IMR-90 (cell line): ENCODE data around the gene HOXD3. TPM values are rescaled to one million over a fixed set of nuclear protein-coding genes. Genes with fewer than 3 reads are reported as not detected.

Experiments
- ATAC-seq: fragments of 200-7000 bp; cut with Tn5 transposase; 2 replicates; pipeline ENCODE4 v1.9.1; 2020; ENCODE audit warnings: low read depth, mild to moderate bottlenecking, moderate library complexity
- BruUV-seq: library from RNA; stranded (reverse); fragments of 400-500 nt; replicated peaks from 2 replicates; lab custom pipeline; 2021; lab: Mats Ljungman, UMichigan
- CTCF ChIA-PET: fragments of 300-600 bp; formaldehyde crosslinking; extraction: SDS; loops from one replicate; lab custom pipeline; 2021; ENCODE audit warnings: antibody characterized with exemption; lab: Yijun Ruan, JAX
- POLR2A ChIA-PET: fragments of 300-600 bp; sonication (Branson Sonifier 250); formaldehyde crosslinking; loops from one replicate; lab custom pipeline; 2022; ENCODE audit warnings: antibody characterized with exemption; ENCODE audit not compliant: unreplicated experiment; lab: Charles Lee
- DNase-seq: peaks from one replicate; pipeline ENCODE4 v3.0.0; 2013
- H2AFZ ChIP-seq: replicated peaks from 2 replicates; pipeline ENCODE3; 2013; ENCODE audit warnings: low read length, mild to moderate bottlenecking; ENCODE audit not compliant: poor library complexity
- H2AK5ac ChIP-seq: 2 replicates; pipeline ENCODE4 v1.6.1; 2013; ENCODE audit warnings: low read depth, low read length, inconsistent platforms
- H2AK9ac ChIP-seq: replicated peaks from 2 replicates; pipeline ENCODE3; 2013; ENCODE audit warnings: mild to moderate bottlenecking, low read depth, low read length, moderate library complexity; ENCODE audit not compliant: poor library complexity
- H2BK120ac ChIP-seq: 2 replicates; pipeline ENCODE4 v1.6.1; 2013; ENCODE audit warnings: low read depth, low read length, inconsistent platforms
- H2BK15ac ChIP-seq: 3 replicates; pipeline ENCODE4 v1.6.1; 2013; ENCODE audit warnings: low read depth, low read length, inconsistent platforms
- H2BK20ac ChIP-seq: 2 replicates; pipeline ENCODE4 v1.6.1; 2013; ENCODE audit warnings: low read depth, mild to moderate bottlenecking, inconsistent platforms, low read length, moderate library complexity
- H2BK5ac ChIP-seq: 2 replicates; pipeline ENCODE4 v1.6.1; 2013; ENCODE audit warnings: mild to moderate bottlenecking, low read depth, low read length, inconsistent platforms; ENCODE audit not compliant: poor library complexity, severe bottlenecking
- H3K14ac ChIP-seq: replicated peaks from 2 replicates; pipeline ENCODE4 v1.6.1; 2013; ENCODE audit warnings: low read depth, low read length, inconsistent platforms
- H3K18ac ChIP-seq: 2 replicates; pipeline ENCODE4 v1.6.1; 2013; ENCODE audit warnings: low read depth, low read length, control low read depth
- H3K23ac ChIP-seq: 2 replicates; pipeline ENCODE4 v1.6.1; 2013; ENCODE audit warnings: low read depth, low read length, inconsistent platforms
- H3K27ac ChIP-seq: 2 replicates; pipeline ENCODE4 v1.5.1; 2013; ENCODE audit warnings: mild to moderate bottlenecking, control low read depth, low read length; ENCODE audit not compliant: insufficient read depth
- H3K27me3 ChIP-seq: 2 replicates; pipeline ENCODE4 v1.6.1; 2013; ENCODE audit warnings: low read length; ENCODE audit not compliant: control insufficient read depth, insufficient read depth
- H3K36me3 ChIP-seq: 2 replicates; pipeline ENCODE4 v1.6.1; 2013; ENCODE audit warnings: low read length, mixed read lengths; ENCODE audit not compliant: control insufficient read depth, insufficient read depth
- H3K4ac ChIP-seq: 2 replicates; pipeline ENCODE4 v1.6.1; 2013; ENCODE audit warnings: low read depth, low read length, inconsistent platforms
- H3K4me1 ChIP-seq: 2 replicates; pipeline ENCODE4 v1.6.1; 2013; ENCODE audit warnings: low read length, mixed read lengths; ENCODE audit not compliant: control insufficient read depth, insufficient read depth
- H3K4me2 ChIP-seq: 2 replicates; pipeline ENCODE4 v1.6.1; 2013; ENCODE audit warnings: low read depth, mild to moderate bottlenecking, control low read depth, low read length, moderate library complexity
- H3K4me3 ChIP-seq: 2 replicates; pipeline ENCODE4 v1.5.1; 2013; ENCODE audit warnings: low read depth, mild to moderate bottlenecking, control low read depth, low read length, moderate library complexity; ENCODE audit not compliant: insufficient read depth
- H3K56ac ChIP-seq: 2 replicates; pipeline ENCODE4 v1.6.1; 2013; ENCODE audit warnings: low read length, inconsistent platforms; ENCODE audit not compliant: insufficient read depth; ENCODE audit errors: extremely low read depth
- H3K79me1 ChIP-seq, 2 experiments: 2 replicates each; pipeline ENCODE4 v1.6.1; 2013; ENCODE audit warnings: low read length in 2 of 2, inconsistent platforms in 1 of 2, low read depth in 1 of 2
- H3K9ac ChIP-seq: 2 replicates; pipeline ENCODE4 v1.6.1; 2013; ENCODE audit warnings: low read depth, low read length, control low read depth
- H3K9me1 ChIP-seq: 2 replicates; pipeline ENCODE4 v1.6.1; 2013; ENCODE audit warnings: low read length, inconsistent platforms; ENCODE audit not compliant: insufficient read depth
- H3K9me3 ChIP-seq: 2 replicates; pipeline ENCODE4 v1.6.1; 2013; ENCODE audit warnings: low read length; ENCODE audit not compliant: control insufficient read depth, insufficient read depth
- H4K20me1 ChIP-seq: 2 replicates; pipeline ENCODE4 v1.6.1; 2013; ENCODE audit warnings: low read length, inconsistent platforms; ENCODE audit not compliant: insufficient read depth
- H4K5ac ChIP-seq: 2 replicates; pipeline ENCODE4 v1.6.1; 2013; ENCODE audit warnings: mild to moderate bottlenecking, low read depth, low read length, control low read depth
- H4K8ac ChIP-seq, 2 experiments: 2 replicates each; pipeline ENCODE4 v1.6.1; 2013; ENCODE audit warnings: low read depth in 2 of 2, low read length in 2 of 2, control low read depth in 1 of 2, inconsistent platforms in 1 of 2
- H4K91ac ChIP-seq: 2 replicates; pipeline ENCODE4 v1.6.1; 2013; ENCODE audit warnings: low read depth, low read length, inconsistent platforms; ENCODE audit not compliant: insufficient read depth
- BHLHE40 ChIP-seq: fragments of 150-350 bp; IDR thresholded peaks from 2 replicates; pipeline ENCODE4 v1.6.1; 2016; ENCODE audit warnings: mild to moderate bottlenecking, low read depth, low read length
- CHD1 ChIP-seq: IDR thresholded peaks from 2 replicates; pipeline ENCODE4 v1.6.1; 2012; ENCODE audit warnings: low read depth, low read length, improper control_type of control experiment
- MAFK ChIP-seq: IDR thresholded peaks from 2 replicates; pipeline ENCODE4 v1.6.1; 2012; ENCODE audit warnings: low read depth, low read length, improper control_type of control experiment
- MAZ ChIP-seq: IDR thresholded peaks from 2 replicates; pipeline ENCODE4 v1.6.1; 2012; ENCODE audit warnings: low read depth, mild to moderate bottlenecking, low read length, improper control_type of control experiment, moderate library complexity, borderline replicate concordance
- MXI1 ChIP-seq: IDR thresholded peaks from 2 replicates; pipeline ENCODE4 v1.6.1; 2012; ENCODE audit warnings: low read depth, mild to moderate bottlenecking, low read length, moderate library complexity, borderline replicate concordance
- RCOR1 ChIP-seq: IDR thresholded peaks from 2 replicates; pipeline ENCODE4 v1.6.1; 2012; ENCODE audit warnings: mild to moderate bottlenecking, low read length, improper control_type of control experiment; ENCODE audit not compliant: insufficient replicate concordance
- WGBS, 2 experiments: methylation state at CpG; one replicate each; pipeline versions ENCODE4 v1.1.5 to v1.1.7; 2013; ENCODE audit warnings: missing lambda C conversion rate in 2 of 2; ENCODE audit not compliant: insufficient read length in 1 of 2; ENCODE audit errors: extremely low coverage in 2 of 2; 5-methylcytosine and 5-hydroxymethylcytosine counted together
- dilution Hi-C: fragments of 300-500 bp; cut with HindIII; formaldehyde crosslinking; loops from one replicate; pipeline ENCODE4 v1.14.3; 2018; ENCODE audit warnings: low sequenced_read_pairs; ENCODE audit not compliant: unreplicated experiment
- in situ Hi-C: fragments of 300-500 bp; cut with MboI; formaldehyde crosslinking; loops from 3 replicates; pipeline ENCODE4 v1.14.3; 2019; ENCODE audit warnings: low sequenced_read_pairs, inconsistent platforms, mixed read lengths
- intact Hi-C: fragments of 100-400 bp; cut with micrococcal nuclease; formaldehyde crosslinking; loops from 2 replicates; pipeline ENCODE4 v1.10.0; 2022
- polyA plus RNA-seq, 3 experiments: library from polyadenylated mRNA; depleted of rRNA; stranded (reverse); fragments of >200 nt; gene quantifications; 2 replicates each; pipeline ENCODE4 v1.2.3, GENCODE V29; 2012; ENCODE audit warnings: low replicate concordance in 1 of 3
- total RNA-seq: library from RNA; depleted of rRNA; stranded (reverse); fragments of >200 nt; gene quantifications from 2 replicates; pipeline ENCODE4 v1.2.3, GENCODE V29; 2012
- TF ChIP-seq, protein P1 (sequence below): fragments of 150-350 bp; IDR thresholded peaks from 2 replicates; pipeline ENCODE4 v1.6.1; 2016; ENCODE audit warnings: low read depth, mild to moderate bottlenecking, low read length, moderate library complexity, borderline replicate concordance
- TF ChIP-seq, protein P2 (sequence below): fragments of 150-350 bp; IDR thresholded peaks from 2 replicates; pipeline ENCODE4 v1.6.1; 2017; ENCODE audit warnings: mild to moderate bottlenecking, antibody characterized with exemption, low read length, low read depth

The HOXD3 gene
- total and polyA plus RNA-seq, 2 of the 4 experiments (the other 2 are of a cell fraction) = not detected

DNA sequence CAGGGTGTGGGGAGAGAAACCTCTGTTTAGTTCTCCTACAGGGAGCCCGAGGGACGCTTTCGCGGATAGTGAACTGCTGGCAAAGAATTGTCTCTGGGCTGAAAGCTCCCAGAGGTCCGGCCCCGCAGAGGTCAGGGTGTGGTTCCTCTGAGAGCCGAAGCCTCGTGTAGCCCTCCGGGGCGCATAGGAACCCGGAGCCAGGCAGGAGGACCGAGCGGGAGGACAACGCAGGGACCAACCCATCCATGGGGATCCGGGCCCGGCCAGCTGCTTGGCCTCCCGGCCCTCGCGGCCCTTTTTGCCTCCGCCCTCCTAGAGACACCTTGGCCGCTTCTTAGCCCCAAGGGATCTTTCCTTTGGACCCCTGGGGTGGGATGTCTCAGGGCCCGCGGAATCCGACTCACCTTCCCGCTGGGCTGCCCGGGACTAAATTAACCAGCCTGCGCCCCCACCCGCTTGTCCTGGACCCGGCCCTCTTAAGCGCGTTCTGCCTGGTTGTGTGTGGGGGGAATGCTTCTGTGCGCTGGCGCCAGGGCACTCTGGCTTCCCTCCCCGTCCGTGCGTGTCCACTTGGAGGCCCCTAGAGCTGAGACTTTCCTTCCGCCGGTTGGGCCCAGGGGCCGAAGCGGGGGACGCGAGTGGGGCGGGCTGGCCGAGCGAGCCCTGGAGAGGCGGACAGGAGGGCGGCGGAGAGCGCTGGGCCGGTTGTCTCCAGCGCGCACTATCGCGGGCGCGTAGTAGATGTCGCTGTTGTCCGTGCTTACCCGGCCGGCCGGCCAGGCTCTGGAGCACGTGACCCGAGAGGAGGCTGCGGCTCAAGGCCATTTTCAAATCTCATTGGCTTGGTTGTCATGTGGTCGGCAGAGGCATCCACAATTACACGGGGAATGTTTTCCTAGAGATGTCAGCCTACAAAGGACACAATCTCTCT lies 41.0 kb upstream of the HOXD3 start, which contains the start of gene HOXD10 (continued):
- TF ChIP-seq, protein P1, sequence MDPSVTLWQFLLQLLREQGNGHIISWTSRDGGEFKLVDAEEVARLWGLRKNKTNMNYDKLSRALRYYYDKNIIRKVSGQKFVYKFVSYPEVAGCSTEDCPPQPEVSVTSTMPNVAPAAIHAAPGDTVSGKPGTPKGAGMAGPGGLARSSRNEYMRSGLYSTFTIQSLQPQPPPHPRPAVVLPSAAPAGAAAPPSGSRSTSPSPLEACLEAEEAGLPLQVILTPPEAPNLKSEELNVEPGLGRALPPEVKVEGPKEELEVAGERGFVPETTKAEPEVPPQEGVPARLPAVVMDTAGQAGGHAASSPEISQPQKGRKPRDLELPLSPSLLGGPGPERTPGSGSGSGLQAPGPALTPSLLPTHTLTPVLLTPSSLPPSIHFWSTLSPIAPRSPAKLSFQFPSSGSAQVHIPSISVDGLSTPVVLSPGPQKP = no peak

DNA sequence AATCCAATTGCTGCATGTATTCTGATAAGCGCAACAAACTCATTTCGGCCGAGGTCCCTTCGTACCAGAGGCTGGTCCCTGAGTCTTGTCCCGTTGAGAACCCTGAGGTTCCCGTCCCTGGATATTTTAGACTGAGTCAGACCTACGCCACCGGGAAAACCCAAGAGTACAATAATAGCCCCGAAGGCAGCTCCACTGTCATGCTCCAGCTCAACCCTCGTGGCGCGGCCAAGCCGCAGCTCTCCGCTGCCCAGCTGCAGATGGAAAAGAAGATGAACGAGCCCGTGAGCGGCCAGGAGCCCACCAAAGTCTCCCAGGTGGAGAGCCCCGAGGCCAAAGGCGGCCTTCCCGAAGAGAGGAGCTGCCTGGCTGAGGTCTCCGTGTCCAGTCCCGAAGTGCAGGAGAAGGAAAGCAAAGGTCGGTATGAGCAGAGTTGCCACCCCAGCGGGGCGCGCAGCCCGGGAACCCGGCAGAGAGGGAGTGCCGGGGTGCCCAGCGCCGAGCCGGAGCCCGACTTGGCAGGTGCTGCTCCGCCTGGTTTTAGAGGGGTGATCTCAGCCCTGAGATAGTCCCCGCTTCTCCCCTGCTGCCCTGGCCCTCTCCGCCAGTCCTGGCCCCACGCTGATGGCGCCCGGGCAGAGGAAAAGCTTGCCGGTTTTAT lies 39.8 kb upstream of the HOXD3 start:
- H3K14ac ChIP-seq = no peak overlapping the region
- no peaks in the 10 kb centered on the region for H3K9me1 ChIP-seq
- H3K4me1 ChIP-seq = no peaks in the 10 kb centered on the region
- no peak overlapping the region for H3K4me2 ChIP-seq
- WGBS, 2 experiments = 20% methylated on average over 26 of the region's 40 CpGs; no CpG with 5 or more reads in 1 of the 2 experiments
- no peak overlapping the region for H2BK20ac ChIP-seq
- no peak for DNase-seq
- H3K79me1 ChIP-seq = no peaks in the 10 kb centered on the region
- no peak overlapping the region for H2BK5ac ChIP-seq
- no peak overlapping the region for H3K23ac ChIP-seq
- ChIA-PET POLR2A (no interaction called here), CTCF (no interaction called here)
- no peak for TF ChIP-seq MAFK
- no peak for TF ChIP-seq BHLHE40
- TF ChIP-seq MAZ = no peak
- no peak for TF ChIP-seq CHD1
- TF ChIP-seq RCOR1 = no peak
- TF ChIP-seq MXI1 = no peak
- TF ChIP-seq, protein P1 = no peak
- TF ChIP-seq, protein P2, sequence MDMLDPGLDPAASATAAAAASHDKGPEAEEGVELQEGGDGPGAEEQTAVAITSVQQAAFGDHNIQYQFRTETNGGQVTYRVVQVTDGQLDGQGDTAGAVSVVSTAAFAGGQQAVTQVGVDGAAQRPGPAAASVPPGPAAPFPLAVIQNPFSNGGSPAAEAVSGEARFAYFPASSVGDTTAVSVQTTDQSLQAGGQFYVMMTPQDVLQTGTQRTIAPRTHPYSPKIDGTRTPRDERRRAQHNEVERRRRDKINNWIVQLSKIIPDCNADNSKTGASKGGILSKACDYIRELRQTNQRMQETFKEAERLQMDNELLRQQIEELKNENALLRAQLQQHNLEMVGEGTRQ = no peak
- H3K36me3 ChIP-seq = no peaks in the 10 kb centered on the region
- H4K5ac ChIP-seq = no peak overlapping the region
- H2AFZ ChIP-seq = no peak overlapping the region
- H3K18ac ChIP-seq = no peak overlapping the region
- H3K4me3 ChIP-seq = no peak overlapping the region
- in situ Hi-C loops = no loop called here
- peaks cover 14% of the 10 kb centered on the region for H3K9me3 ChIP-seq
- no peak overlapping the region for H4K91ac ChIP-seq
- no peak overlapping the region for H4K8ac ChIP-seq
- intact Hi-C loops = no loop called here
- peaks cover 94% of the 10 kb centered on the region for H3K27me3 ChIP-seq
- no peak overlapping the region for H3K27ac ChIP-seq
- H2AK5ac ChIP-seq = no peak overlapping the region
- no peak overlapping the region for H3K9ac ChIP-seq
- no TSS peak for BruUV-seq
- no peak overlapping the region for H2BK15ac ChIP-seq
- no peak overlapping the region for H2AK9ac ChIP-seq
- dilution Hi-C loops = no loop called here
- H4K20me1 ChIP-seq = no peaks in the 10 kb centered on the region
- H3K56ac ChIP-seq = no peak overlapping the region
- H3K4ac ChIP-seq = no peak overlapping the region
- no peak overlapping the region for H2BK120ac ChIP-seq
- ATAC-seq = no peak
